MM.1S (cell line): ENCODE results near the gene FSIP1.

Source experiments
- DNase-seq: peaks from one replicate; pipeline ENCODE4 v3.0.0-alpha.2; 2015
- H2AFZ ChIP-seq: fragments of 300-600 bp; sonication (generic); 2 replicates; pipeline ENCODE4 v1.6.0; 2016; ENCODE audit warnings: antibody characterized with exemption, low read length
- H3F3A ChIP-seq: fragments of 300-600 bp; sonication (generic); 2 replicates; pipeline ENCODE4 v1.6.1; 2016; ENCODE audit warnings: mild to moderate bottlenecking, antibody characterized with exemption, low read length, moderate library complexity, mixed read lengths; ENCODE audit not compliant: insufficient read depth
- H3K27ac ChIP-seq: fragments of 300-600 bp; sonication (generic); 2 replicates; pipeline ENCODE4 v1.5.1; 2016; ENCODE audit warnings: mild to moderate bottlenecking, low read length
- H3K27me3 ChIP-seq: fragments of 300-600 bp; sonication (generic); replicated peaks from 2 replicates; pipeline ENCODE4 v1.6.0; 2016; ENCODE audit warnings: low read length; ENCODE audit not compliant: insufficient read depth
- H3K36me3 ChIP-seq: fragments of 300-600 bp; sonication (generic); replicated peaks from 2 replicates; pipeline ENCODE4 v1.6.1; 2016; ENCODE audit warnings: mild to moderate bottlenecking, low read length, mixed read lengths; ENCODE audit not compliant: insufficient read depth
- H3K4me1 ChIP-seq: fragments of 300-600 bp; sonication (generic); 2 replicates; pipeline ENCODE4 v1.6.1; 2016; ENCODE audit warnings: low read length, mixed read lengths
- H3K4me2 ChIP-seq: fragments of 300-600 bp; sonication (generic); 2 replicates; pipeline ENCODE4 v1.6.0; 2016; ENCODE audit warnings: low read depth, low read length
- H3K4me3 ChIP-seq: fragments of 300-600 bp; sonication (generic); 2 replicates; pipeline ENCODE4 v1.5.1; 2016; ENCODE audit warnings: low read length, mixed read lengths
- H3K79me2 ChIP-seq: fragments of 300-600 bp; sonication (generic); 2 replicates; pipeline ENCODE4 v1.6.1; 2016; ENCODE audit warnings: mixed run types, low read length, mixed read lengths
- H3K9ac ChIP-seq: fragments of 300-600 bp; sonication (generic); 2 replicates; pipeline ENCODE4 v1.6.1; 2016; ENCODE audit warnings: low read length, mixed read lengths
- H3K9me2 ChIP-seq: fragments of 300-600 bp; sonication (generic); replicated peaks from 2 replicates; pipeline ENCODE4 v1.6.1; 2016; ENCODE audit warnings: mild to moderate bottlenecking, low read length, mixed read lengths; ENCODE audit not compliant: insufficient read depth
- H3K9me3 ChIP-seq: fragments of 300-600 bp; sonication (generic); replicated peaks from 2 replicates; pipeline ENCODE4 v1.6.1; 2016; ENCODE audit warnings: mild to moderate bottlenecking, low read length, mixed read lengths; ENCODE audit not compliant: insufficient read depth
- H4K20me1 ChIP-seq: fragments of 300-600 bp; sonication (generic); 2 replicates; pipeline ENCODE4 v1.6.1; 2016; ENCODE audit warnings: mild to moderate bottlenecking, low read length, moderate library complexity, mixed read lengths; ENCODE audit not compliant: insufficient read depth
- CTCF ChIP-seq: fragments of 300-600 bp; sonication (generic); IDR thresholded peaks from 2 replicates; pipeline ENCODE4 v1.5.1; 2016; ENCODE audit warnings: antibody characterized with exemption, low read length, mixed read lengths
- EZH2 ChIP-seq: fragments of 300-600 bp; sonication (generic); optimal IDR thresholded peaks from 2 replicates; pipeline ENCODE3; 2017; ENCODE audit warnings: low read depth, mild to moderate bottlenecking, antibody characterized with exemption, low read length, mixed read lengths
- EZH2phosphoT487 ChIP-seq: fragments of 300-600 bp; sonication (generic); IDR thresholded peaks from 2 replicates; pipeline ENCODE4 v1.6.1; 2018; ENCODE audit warnings: antibody characterized with exemption, low read length

The FSIP1 gene

GRCh38 chr15:39794954-39795353 lies 12.3 kb upstream of the FSIP1 start:
- H3F3A ChIP-seq, result no peaks in the 10 kb centered on the region
- no peaks in the 10 kb centered on the region for H3K79me2 ChIP-seq
- DNase-seq, result no peak
- TF ChIP-seq EZH2phosphoT487 (no peak), EZH2 (no peak), CTCF (no peak)
- H4K20me1 ChIP-seq, result no peaks in the 10 kb centered on the region
- H3K9me2 ChIP-seq, result no peaks in the 10 kb centered on the region
- no peaks in the 10 kb centered on the region for H3K36me3 ChIP-seq
- no peak overlapping the region for H3K27ac ChIP-seq
- H3K4me2 ChIP-seq, result no peak overlapping the region
- H3K4me1 ChIP-seq, result no peaks in the 10 kb centered on the region
- H3K9ac ChIP-seq, result no peak overlapping the region
- H3K9me3 ChIP-seq, result no peaks in the 10 kb centered on the region
- H2AFZ ChIP-seq, result no peak overlapping the region
- no peak overlapping the region for H3K4me3 ChIP-seq
- H3K27me3 ChIP-seq, result no peaks in the 10 kb centered on the region

DNA sequence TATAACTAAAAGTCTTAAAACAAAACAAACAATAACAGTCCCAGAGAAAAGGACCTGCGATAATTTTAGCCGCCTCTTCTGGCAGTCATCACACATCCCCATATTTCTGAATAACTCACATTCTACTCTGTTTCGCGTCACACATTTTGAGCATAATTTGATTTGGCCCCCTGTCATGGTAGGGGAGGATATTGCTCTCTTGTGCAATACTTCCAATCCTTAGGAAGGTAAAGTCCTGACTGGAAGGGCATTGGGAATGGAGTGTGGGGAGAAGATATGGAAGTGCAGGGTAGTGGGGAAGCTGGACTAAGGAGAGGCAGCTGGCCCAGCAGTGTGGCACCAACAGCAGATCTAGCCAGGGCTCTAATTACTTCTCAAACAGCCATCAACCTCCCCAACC lies 11.3 kb upstream of the FSIP1 start:
- Histone ChIP-seq H3K27me3 (no peaks in the 10 kb centered on the region), H3K36me3 (no peaks in the 10 kb centered on the region), H4K20me1 (no peaks in the 10 kb centered on the region), H3K4me3 (no peak overlapping the region), H3K9me3 (no peaks in the 10 kb centered on the region), H3K9ac (no peak overlapping the region), H3K4me2 (no peak overlapping the region), H3K79me2 (no peaks in the 10 kb centered on the region), H3F3A (no peaks in the 10 kb centered on the region), H3K27ac (no peak overlapping the region), H3K4me1 (no peaks in the 10 kb centered on the region), H3K9me2 (no peaks in the 10 kb centered on the region), H2AFZ (no peak overlapping the region)
- no peak for DNase-seq
- no peak for TF ChIP-seq CTCF
- no peak for TF ChIP-seq EZH2phosphoT487
- no peak for TF ChIP-seq EZH2

DNA sequence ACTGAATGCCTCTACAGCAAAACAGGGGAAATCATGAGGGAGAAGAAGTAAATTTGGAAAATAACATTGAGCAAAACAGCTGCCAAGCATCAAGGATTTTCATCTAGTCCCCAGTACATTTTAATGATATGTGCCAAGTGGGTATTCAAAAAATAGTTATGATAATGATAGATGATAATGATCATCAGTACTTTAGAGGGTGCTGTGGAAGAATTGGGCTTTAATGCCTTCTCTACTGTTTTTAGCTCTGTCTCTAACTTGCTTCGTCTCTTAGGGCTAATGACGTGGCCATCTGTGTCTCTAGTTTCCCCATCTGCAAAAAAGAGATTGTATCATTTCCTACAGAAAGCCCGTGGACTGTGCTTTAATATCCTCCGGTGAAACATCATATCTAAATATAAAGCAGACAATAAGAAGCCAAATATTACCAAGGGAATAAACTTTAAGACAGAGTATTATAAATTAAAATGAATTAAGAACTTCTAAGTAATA lies 10.2 kb upstream of the FSIP1 start:
- H3K27me3 ChIP-seq, result no peaks in the 10 kb centered on the region
- no peaks in the 10 kb centered on the region for H3K79me2 ChIP-seq
- TF ChIP-seq EZH2phosphoT487, result no peak
- TF ChIP-seq EZH2, result no peak
- no peak for TF ChIP-seq CTCF

More for the DNA sequence above, 10.2 kb upstream of the FSIP1 start:
- H3K4me3 ChIP-seq, result no peak overlapping the region
- no peaks in the 10 kb centered on the region for H3K9me2 ChIP-seq
- no peaks in the 10 kb centered on the region for H4K20me1 ChIP-seq
- no peaks in the 10 kb centered on the region for H3K36me3 ChIP-seq
- H3K4me1 ChIP-seq, result peaks cover 7% of the 10 kb centered on the region; the same call in 1 of the 2 replicates
- H2AFZ ChIP-seq, result no peak overlapping the region
- no peak for DNase-seq
- H3F3A ChIP-seq, result 0 out of 2 replicates have a peak, but pooled peaks cover 2% of the 10 kb centered on the region
- no peak overlapping the region for H3K9ac ChIP-seq
- no peak overlapping the region for H3K4me2 ChIP-seq
- H3K9me3 ChIP-seq, result no peaks in the 10 kb centered on the region
- no peak overlapping the region for H3K27ac ChIP-seq
